OCI-M1 (cell line): Measurements from ENCODE around the gene MSX2.

Source experiments
- DNase-seq: peaks from one replicate; lab custom pipeline; 2025; lab: John Stamatoyannopoulos, UW

Gene MSX2

DNA sequence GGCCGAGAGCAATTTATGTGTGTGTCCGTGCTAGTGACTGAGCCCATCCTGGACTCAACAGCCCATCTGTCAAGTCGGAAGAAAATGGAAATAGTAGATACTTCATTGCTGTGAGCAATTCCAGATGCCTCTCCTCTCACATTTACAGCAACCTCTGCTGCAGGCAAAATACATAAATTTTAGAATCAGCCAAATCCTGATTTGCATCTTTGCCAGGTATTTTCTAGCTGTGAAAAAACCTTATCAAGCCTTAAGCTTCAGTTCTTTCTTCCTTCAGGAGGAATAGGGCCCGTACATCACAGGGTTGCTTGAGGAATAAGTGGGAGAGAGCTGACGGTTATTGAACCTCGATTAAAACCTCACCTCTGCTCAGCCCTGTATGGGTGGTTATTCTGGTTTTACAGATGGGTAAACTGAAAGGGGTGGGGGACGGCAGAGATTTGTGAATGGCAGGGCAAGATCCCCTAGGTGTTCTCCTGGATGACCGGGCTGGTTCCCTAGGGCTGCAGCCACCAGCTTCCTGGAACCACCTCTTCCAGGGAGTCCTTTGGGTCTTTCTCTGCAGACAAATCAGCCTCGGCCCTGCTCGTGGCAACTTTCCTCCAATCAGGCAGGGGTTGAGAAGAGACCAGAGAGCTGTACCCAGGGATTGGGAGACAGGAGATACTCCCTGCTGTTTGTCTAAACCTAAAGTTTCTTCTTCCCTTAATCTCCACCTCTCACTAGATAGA, 5.3 kb upstream of the MSX2 start:
- no peak for DNase-seq

DNA sequence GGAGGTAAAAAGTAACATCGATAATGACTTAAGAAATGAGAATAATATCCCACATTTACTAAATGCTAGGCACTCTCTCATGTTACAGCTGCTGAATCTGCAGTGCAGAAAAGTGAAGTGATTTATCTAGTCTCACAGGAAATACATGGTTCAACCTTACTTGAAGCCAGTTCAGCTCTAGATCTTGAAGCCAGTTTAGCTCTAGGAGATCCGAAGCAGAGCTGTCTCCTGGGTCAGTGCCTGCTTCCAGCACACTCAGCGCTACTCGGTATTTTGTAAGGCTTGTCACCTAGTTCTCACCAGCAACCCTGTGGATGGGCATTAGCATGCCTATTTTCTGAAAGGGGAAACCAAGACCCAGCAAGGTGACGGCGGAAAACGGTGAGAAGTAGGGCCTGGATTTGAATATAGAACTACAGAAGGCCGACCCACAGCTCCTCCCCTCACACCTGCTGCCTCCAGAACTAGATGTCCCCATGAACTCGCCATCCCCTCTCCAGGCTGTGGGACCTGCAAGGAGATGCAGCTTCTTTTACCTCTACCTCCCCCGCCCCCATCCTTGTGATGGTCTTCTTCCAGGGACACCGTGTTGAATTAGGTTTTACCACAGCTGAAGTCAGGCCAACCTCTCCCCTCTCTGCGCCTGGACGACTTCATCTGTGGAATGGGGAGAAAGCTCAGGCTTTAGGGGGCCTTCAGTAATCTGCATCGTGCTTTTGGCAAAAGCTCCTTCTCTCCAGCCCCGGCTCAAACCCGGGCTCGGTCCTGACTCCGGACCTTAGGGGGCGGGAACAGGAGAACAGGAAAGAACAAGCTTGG, 4.4 kb upstream of the MSX2 start:
- DNase-seq = no peak

DNA sequence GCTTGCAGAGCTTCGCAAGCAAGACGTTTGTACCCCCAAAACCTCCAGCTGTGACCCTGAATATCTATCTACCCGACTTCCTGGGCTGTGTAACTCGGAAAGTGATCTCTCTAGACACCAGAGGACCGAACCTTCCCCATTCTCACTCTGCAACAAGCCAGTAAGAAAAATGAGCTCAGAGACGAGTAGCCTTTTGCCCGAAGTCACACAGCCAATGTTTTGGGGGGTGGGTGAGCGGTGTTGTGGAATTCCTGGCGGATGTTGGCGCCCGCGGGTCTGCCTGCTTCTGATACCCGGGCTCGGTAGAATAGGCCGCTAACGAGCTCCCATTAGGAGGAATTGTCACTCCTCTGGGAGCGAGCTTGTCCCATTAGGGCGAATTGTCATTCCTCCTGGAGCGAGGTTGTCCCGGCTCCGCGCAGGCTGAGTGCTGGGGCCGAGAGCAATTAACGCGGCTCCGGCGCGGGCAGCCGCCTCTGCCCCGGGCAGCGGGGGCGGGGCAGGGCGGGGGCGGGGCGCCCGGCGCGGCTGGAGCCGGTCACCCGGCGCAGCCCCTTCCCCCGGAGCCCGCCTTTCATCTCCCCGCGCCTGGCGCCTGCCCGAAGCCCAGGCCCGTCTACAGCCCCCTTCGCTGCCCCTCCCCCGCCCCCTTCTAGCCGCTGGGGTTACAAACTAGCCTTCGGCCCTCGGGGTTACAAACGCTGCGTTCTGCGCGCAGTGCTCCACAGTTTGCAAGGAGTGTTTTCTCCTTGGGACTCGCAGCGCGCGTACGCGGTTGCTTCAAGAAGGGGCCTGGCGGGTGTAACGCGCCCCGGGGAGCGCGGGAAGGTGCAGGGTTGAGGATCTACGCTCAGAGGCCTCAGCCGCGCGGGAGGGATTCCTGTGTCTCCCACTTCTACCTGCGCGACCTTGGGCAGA, 3.5 kb upstream of the MSX2 start:
- DNase-seq = no peak

DNA sequence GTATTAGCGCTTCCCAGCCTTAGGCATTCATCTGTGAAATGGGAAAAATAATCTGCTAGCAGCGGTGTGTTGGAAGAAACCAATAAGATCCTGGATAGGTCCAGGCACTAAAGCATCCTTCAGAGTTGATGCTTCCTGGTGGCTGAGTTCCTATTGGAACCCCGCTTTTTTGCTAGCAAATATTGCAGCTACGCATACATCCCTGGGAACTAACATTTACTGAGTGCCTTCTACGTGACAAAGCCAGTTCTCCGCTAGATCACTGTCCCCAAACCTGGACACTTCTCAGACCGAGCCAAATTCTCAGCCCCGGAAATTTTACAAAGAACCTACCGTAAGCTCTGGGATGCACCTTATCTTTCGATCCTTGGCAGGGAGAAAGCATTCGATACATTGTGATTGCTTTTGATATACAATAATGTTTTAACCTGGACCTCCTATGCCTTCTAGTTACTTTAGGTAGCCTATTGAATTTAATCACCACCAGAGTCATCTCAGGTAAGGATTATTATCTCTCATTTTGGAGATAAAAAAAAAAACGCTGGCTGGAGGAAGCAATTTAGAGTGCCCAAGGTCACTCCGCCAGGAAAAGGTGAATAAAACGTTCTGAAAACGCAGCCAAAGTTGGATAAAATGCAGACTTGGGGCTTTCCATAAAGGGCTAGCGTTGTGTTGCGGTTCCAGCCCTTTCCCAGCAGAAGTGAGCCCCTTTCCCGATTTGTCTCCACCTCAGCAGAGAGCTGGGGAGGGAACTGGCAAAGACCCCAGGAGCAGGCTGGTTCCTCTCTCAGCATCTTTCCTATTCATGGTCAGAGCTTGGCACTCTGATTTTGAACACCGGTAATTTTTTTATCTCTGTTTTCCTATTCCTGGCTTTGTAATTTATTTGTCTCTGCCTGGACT, 2.6 kb upstream of the MSX2 start:
- DNase-seq = no peak

DNA sequence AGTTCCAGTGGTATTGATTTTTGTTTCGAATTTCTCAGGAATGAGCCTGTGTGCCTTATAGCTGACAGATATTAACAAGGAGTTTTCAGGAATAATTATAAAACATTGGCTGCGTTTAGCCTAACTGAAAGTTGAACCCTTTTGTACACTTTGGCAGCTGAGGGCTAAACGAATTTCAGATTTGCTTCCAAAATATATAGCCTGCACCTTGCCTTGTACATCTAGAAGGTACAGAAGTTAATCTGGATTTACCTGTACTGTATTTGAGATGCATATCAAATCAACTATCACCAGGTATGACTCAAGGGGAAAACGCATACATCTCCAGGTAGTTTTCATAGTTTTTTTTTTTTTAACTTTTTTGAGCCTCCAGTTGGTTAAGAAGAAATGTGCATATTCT, 1.9 kb upstream of the MSX2 start:
- DNase-seq = no peak

DNA sequence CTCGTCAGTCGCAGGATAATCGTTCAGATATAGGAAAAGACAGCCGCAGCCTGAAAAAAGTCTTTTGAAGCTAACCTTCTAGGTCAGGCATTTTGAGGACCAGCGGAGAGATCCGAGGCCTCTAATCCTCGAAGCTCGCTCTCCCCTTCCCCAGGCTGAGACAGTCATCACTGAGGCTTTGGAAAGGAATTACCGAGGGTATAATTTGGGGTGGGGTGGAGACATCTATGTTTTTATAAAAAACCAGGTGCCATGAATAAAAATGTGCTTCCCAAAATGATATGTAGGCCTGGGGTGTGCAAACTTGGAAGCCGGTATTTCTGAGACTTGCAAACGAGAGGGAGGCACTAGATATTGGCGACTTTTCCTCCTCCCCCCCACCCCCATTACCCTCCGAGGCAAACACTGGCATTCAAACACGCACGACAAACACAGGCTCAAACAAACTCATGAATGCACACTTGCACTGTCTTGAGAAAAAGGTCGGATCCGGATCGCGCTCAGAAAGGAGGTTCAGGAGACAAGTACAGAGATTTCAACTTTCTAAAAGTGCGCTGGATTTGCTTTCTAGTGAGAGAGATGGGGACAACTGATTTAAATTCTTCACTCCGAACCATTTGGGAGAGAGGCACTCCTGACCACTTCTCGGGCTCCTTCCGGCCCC, 935 bp upstream of the MSX2 start:
- no peak for DNase-seq

DNA sequence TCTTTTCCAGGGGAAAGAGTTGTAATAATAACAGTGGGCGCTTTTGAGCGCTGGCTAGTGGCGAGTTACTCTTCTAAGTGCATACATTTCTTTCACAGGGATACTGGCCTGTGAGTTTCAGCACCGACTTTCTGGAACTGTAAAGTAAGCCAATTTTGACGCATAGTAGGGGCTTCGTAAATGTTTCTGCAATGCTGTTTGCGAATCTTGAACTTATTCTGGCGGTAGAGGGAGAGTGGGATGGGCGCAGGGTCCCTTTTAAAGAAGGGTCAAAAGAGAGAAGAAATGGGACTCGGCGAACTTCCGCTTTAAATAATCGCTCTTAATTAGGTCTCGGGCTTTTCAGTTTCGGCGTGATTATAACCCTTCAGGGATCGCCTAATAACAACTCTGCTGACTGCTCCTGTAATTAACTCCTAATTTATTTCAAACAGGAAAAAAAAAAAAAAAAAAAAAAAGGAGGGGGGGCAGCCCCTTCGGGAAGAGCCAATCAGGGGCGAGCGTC, 351 bp upstream of the MSX2 start:
- DNase-seq = no peak

DNA sequence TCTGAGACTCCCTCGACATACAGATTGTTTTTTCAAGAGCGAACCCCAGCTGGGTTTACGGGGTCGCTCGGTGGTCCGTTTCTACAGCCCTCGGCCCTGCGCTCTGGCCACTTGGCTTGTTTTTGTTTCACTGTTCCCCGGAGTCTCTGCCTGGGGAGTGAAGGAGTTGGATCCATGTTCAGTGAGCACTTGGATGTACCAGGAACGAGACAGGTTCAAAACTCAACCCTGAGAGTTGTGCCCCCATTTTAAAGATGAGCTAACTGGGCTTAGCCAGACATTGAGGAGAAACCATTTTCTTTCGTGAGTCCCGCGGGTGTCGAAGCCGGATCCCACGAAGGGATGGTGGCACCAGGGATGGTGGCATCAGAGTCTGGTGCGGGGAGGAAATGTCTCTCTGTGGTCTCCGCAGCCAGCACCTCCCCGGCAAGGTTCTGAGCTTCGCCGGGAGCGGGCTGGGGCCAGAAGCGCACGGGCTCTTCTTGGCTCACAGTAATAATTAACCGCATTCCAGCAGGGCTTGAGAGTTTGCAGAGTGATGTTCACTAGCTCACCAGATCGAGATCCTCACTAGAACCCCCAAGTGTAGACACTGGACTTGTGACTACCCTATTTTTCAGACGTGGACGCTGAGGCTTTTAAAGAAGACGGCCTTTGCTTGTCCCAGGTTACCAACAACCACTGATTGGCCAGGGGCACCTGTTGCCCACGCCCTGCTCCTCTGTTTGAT, 1.0 kb downstream of the MSX2 start:
- no peak for DNase-seq

DNA sequence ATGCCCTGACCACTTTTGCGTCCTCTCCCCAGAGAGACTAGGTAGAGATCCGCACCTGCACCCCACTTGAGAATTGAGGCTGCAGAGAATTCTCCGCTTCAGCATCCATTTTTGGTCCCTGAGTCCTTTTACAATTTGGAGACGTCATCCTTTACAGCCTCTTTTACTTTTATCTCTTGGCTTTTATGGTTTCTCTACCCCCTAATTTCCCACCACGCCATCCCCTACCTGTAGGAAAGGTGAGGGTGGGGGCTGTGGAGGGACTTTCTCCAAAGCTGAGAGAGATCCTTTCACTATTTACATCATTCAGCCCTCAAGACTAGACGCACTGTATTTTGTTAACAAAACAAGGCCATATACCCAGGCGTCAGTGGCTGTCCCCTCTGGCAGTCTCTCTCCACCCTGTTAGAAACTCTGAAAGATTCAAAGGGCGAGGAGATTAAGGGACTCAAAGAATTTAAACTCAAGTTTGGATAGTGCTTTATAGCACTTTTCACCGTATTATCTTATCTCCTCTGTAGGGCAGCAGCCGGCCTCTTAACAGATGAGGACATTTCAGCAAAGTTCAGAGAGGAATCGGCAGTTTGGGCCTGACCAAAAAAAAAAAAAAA, 1.7 kb downstream of the MSX2 start:
- DNase-seq = no peak

DNA sequence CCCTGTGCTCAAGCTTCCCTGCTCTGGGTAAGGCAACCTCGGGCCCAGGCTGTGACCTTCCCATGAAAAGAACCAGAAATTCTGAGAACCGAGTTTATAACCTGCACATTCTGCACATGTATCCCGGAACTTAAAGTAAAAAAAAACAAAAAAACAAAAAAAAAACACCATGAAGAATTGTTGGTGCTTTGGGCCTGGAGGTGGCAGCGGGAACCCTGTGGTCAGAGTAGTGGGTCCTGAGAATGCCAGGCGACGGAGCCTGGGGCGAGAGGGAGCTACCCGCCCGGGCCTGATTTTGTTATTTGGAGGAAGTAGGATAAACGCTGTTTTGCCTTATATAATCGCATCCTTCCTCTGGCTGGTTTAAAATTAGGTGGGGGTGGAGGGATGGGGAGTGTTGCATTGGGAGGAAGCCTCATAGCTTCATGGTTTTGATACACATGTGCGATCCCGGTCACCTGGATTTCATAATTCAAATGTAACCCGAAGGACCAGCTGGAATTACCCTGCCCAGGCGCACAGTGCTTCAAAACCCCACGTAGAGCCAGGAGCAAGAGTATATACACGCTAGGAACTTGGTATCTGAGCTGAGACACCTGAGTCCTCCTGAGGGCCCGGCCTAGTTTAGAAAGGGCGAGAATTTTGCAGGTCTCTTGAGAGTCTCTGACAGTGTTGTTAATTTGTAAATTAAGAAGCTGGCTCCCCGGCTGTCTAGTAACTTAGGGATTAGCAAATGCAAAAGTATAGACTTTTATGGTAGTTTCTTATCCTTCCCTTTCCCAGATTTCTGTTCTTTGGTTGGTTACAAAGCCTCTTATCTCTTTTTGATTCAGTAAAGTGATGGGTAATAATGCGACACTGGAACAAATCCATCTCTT, 2.8 kb downstream of the MSX2 start:
- DNase-seq = no peak

DNA sequence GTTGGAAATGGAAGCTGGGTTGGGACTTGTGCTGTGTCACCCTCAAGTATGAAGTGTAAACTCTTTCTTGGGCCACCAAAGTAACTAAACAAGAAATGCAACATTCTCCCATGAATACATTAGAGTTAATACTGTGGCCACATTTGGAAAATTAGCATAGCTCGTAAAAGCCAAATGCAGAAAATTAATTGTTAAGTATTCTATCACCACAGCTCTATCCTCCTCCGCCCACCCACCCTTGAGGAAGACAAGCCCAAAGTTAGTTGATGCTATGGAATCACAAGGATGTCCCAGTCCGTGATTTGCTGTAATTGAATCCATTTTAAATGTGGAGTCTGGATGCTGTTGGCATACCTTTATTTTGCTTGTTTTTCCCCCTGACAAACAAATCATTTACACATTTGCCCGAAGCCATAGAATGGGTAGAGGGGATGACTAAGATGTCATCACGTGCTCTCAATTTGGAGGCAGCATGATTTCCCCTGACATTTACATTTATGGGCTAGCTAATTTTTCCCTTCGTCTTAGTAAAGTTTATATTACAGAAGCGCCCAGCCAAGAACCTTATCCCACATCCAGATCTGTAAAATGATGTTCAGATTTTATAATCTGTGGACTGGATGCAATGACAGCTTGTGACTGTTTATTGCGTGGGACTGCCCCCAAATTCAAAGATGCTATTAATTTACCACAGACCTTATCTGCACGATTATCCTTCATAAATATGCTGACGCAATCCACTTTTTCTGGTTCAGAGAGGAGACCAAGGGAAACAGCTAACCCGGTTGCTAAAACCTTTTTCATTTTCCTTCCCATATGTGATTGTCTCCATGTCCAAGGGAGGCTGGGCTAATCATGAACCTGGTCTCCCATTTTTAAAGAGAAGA, 3.7 kb downstream of the MSX2 start:
- no peak for DNase-seq

DNA sequence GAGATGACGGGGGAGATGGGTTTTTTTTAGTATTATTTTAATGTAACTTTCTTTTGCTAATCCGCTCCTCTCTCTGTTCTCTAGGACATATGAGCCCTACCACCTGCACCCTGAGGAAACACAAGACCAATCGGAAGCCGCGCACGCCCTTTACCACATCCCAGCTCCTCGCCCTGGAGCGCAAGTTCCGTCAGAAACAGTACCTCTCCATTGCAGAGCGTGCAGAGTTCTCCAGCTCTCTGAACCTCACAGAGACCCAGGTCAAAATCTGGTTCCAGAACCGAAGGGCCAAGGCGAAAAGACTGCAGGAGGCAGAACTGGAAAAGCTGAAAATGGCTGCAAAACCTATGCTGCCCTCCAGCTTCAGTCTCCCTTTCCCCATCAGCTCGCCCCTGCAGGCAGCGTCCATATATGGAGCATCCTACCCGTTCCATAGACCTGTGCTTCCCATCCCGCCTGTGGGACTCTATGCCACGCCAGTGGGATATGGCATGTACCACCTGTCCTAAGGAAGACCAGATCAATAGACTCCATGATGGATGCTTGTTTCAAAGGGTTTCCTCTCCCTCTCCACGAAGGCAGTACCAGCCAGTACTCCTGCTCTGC, 4.8 kb downstream of the MSX2 start:
- no peak for DNase-seq

DNA sequence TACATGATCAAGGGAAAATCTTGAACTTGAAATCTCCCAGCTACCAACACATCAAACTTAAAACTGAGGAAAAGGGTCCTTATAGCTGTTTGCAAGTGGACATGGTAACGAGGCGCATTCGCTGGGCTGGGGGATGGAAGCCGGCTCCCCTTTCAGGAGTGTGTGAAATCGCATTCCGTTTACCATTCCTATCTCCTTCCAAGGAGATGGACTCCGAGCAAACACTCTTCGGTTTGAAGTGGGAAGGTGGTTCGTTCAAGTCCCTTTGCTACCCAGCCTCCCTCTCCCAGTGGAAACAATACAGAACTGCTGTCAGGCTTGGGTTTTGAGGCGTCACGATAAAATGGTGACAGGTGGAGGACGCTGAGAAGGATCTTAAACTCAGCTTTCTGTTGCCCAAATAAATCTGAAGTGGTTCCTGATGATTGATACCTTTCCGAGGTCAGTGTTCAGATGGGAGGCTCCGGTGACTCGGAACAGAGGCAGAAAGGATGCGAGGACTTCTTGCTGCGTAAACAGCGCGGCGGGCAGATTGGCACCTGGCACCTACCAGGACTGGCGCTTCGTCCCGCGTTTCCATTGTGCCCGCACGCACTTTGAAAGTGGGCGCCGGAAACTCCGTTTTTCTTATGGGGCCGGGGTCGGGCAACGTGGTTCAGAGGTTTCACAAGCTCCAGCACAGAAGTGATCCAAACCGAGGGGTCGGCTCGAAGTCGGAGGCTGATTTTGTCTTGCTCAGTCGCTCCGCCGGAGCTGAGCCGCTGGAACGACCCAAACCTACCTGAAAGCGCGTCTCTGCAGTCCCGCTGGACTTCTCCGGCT, 7.0 kb downstream of the MSX2 start:
- no peak for DNase-seq

DNA sequence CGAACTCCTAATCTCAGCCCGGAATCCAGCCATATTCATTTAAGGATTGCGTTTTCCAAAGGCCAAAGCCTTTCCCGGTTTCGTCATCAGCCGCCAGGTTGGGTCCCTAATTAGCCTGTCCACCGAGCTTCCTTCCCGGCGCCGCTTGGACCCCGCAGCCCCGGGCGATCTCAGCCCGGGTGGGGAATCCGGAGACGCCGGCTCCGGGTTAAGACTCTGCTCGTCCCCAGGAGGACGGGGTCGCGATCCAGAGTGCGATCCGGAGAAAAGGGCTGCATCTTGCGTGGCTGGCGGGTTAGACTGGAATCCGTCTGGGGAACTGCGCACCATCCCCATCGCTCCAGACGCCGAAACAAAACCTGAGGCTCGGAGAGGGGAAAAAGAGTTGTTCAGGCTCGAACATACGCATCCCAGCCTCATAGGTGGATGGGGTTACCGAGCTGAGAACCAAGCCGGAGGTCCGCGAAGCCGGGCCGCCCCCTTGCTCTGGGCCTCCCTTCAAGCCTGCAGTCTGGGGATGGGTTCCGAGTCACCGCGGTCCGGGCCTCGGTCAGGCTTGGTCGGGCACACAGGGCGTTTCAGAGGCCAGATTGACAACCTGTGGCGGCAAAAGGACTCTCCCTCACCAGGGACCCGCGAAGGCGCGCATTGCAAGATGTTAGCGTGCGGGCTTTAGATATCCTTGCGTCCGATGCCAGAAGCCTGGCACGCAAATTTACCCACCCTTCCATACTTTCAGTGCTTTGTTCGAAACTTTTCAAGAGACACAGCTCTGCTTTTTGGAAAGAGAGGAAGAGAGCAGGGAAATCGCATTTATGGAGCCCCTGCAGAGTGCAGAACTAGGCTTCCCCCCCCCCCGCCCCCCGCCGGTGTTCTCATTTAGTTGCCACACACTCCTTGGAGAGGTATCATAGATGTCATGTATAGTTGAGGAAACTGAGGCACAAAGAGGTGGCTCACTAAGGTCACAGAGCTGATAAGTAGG, 7.9 kb downstream of the MSX2 start:
- DNase-seq = no peak

DNA sequence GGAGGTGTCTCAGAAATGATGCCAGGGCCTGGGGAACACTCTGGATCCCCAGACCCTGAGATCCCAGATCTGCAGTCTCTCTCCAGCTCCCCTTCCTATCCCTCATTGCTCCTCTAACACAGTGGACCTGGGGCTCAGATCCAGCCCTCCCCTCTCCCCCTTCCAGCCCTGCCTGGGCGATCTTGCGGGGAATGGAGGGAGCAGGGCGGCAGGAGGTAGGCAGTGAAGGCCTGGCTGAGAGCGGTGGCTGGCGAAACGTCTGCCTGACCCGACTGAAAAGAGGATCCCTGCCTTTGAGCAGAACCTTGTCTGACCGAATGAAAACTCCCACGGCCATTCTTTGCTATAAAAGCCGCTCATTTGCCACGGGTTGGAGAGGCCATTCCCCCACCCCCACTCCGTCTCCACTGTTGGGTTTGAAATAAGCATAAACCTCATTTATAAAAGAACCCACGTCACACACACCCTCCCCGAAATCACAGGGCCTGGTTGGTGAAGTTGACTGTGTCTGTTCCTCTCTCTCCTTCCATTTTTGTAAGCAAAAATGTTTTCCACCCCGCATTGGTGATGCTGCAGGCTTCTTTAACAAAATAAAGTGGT, 8.8 kb downstream of the MSX2 start:
- no peak for DNase-seq
